Progenitor cell of endocrine pancreas (in vitro differentiated cells): ENCODE data around the gene PRTFDC1. TPM values are rescaled to one million over a fixed set of nuclear protein-coding genes. Genes with fewer than 3 reads are reported as not detected.

Experiments used
- DNase-seq: peaks from one replicate; pipeline ENCODE4 v3.0.0; 2021; ENCODE audit warnings: low spot score; ENCODE audit not compliant: unreplicated experiment
- H3K27ac Mint-ChIP-seq: 2 replicates; pipeline ENCODE4 v1.8.0; 2021; ENCODE audit warnings: mild to moderate bottlenecking, moderate library complexity, mixed read lengths
- H3K27me3 Mint-ChIP-seq: 2 replicates; pipeline ENCODE4 v1.8.0; 2021; ENCODE audit warnings: mixed read lengths
- H3K36me3 Mint-ChIP-seq: 2 replicates; pipeline ENCODE4 v1.8.0; 2022; ENCODE audit warnings: mixed read lengths; ENCODE audit not compliant: insufficient read depth
- H3K4me1 Mint-ChIP-seq: 2 replicates; pipeline ENCODE4 v1.8.0; 2021; ENCODE audit warnings: low read depth, mixed read lengths
- H3K4me3 Mint-ChIP-seq: 2 replicates; pipeline ENCODE4 v1.8.0; 2021; ENCODE audit warnings: low read depth, mild to moderate bottlenecking, moderate library complexity, mixed read lengths
- H3K9me3 Mint-ChIP-seq: 2 replicates; pipeline ENCODE4 v1.8.0; 2021; ENCODE audit warnings: low read depth, mixed read lengths
- total RNA-seq: library from RNA; stranded (reverse); gene quantifications from 2 replicates; pipeline ENCODE4 v1.2.1, GENCODE V29; 2021
- TF ChIP-seq, protein P1 (sequence below): fragments of 200-600 bp; sonication (generic); IDR thresholded peaks from one replicate; pipeline ENCODE4 v1.5.0; 2021; ENCODE audit warnings: antibody characterized with exemption, mild to moderate bottlenecking; ENCODE audit not compliant: unreplicated experiment

PRTFDC1 gene
- total RNA-seq, 1 donor from 2014 or later: 35.4 TPM

DNA sequence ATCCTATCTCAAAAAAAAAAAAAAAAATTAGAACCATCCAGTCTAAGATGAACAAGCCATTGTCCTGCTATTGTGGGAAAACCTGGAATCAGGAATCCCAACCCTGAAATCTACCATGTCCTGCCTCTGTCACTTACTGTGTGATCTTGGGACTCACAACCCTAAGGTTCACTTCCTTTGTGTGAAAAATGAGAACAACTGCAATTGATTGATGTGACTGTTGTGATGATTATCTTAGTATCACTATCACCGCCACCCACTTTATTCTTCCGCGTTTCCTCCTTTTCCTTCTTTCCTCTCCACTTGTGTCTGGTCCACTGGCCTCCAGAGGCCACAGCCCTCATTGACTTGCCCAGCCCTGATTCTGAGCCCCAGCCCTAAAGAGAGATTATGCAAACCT, 12.6 kb upstream of the PRTFDC1 start:
- TF ChIP-seq, protein P1, sequence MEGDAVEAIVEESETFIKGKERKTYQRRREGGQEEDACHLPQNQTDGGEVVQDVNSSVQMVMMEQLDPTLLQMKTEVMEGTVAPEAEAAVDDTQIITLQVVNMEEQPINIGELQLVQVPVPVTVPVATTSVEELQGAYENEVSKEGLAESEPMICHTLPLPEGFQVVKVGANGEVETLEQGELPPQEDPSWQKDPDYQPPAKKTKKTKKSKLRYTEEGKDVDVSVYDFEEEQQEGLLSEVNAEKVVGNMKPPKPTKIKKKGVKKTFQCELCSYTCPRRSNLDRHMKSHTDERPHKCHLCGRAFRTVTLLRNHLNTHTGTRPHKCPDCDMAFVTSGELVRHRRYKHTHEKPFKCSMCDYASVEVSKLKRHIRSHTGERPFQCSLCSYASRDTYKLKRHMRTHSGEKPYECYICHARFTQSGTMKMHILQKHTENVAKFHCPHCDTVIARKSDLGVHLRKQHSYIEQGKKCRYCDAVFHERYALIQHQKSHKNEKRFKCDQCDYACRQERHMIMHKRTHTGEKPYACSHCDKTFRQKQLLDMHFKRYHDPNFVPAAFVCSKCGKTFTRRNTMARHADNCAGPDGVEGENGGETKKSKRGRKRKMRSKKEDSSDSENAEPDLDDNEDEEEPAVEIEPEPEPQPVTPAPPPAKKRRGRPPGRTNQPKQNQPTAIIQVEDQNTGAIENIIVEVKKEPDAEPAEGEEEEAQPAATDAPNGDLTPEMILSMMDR: no peak
- Mint-ChIP-seq H3K27me3 (no peaks in the 10 kb centered on the region), H3K27ac (no peak overlapping the region), H3K4me3 (no peak overlapping the region), H3K36me3 (no peaks in the 10 kb centered on the region), H3K4me1 (no peaks in the 10 kb centered on the region), H3K9me3 (no peaks in the 10 kb centered on the region)
- DNase-seq: no peak

DNA sequence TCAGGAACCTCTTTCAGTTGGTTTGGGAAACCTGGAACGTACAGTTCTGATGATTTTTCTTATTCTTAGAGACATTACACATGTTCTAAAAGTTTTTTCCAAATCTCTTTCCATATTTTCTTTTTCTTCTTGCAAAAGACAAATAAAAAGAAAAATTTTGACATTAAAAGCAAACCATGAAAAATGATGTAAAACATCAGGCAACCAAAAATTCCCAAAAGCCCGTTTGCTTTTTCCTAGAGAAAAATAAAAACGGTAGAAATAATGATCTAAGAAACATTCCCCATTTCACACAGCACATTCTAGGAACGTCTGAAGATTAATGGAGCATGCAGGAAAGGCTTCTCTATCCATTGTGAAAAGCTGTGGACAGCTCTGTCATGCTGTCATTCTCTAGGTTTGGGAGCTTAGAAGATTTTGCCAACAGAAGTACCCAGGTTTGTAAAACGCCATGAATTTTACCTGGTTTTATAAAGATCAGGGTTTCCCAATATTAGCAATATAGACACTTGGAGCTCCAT, 11.2 kb upstream of the PRTFDC1 start:
- no peak for DNase-seq
- Mint-ChIP-seq H3K27ac (no peak overlapping the region), H3K9me3 (no peaks in the 10 kb centered on the region), H3K36me3 (no peaks in the 10 kb centered on the region), H3K4me1 (no peaks in the 10 kb centered on the region), H3K4me3 (no peak overlapping the region), H3K27me3 (no peaks in the 10 kb centered on the region)
- TF ChIP-seq, protein P1: no peak

DNA sequence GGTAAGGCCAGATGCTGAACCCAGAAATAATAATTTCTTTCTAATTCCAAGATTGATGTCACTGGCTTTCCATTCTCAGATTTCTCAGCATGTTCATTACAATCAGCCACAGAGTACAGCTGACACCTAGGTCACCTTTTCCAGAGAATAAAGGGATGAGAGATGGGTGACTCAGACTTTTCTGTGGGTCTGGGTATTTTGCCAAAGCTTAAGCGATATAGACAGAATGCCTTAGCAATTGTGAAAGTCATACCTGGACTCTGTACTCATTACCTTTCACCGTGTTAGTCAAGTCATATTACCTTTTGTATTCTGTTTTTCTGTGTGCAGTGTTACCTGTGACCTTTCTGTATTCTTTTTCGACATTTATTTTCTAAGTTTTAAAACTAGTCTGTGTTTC, 10.6 kb upstream of the PRTFDC1 start:
- TF ChIP-seq, protein P1: no peak
- no peak overlapping the region for H3K4me3 Mint-ChIP-seq
- no peak for DNase-seq
- no peaks in the 10 kb centered on the region for H3K36me3 Mint-ChIP-seq
- no peak overlapping the region for H3K27ac Mint-ChIP-seq
- H3K9me3 Mint-ChIP-seq: no peaks in the 10 kb centered on the region
- H3K27me3 Mint-ChIP-seq: no peaks in the 10 kb centered on the region
- no peaks in the 10 kb centered on the region for H3K4me1 Mint-ChIP-seq

DNA sequence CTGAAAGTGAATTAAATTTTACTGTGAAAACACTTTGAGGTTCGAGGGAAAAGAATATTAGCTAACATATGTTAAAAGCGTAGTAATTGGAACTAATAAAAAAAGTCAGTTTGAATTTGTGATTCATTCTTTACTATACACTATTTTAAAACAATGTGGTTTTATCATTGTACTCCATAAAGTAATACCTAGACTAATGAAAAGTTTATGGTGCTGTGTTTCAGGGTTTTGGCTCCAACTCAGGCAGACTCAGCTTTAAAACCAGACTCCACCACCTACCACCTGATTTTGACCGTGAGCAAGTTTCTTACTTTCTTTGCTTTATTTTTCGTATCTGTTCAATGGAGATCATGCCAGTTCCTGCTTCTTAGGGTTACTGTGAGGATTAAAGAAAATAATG, 9.2 kb upstream of the PRTFDC1 start:
- no peaks in the 10 kb centered on the region for H3K9me3 Mint-ChIP-seq
- no peaks in the 10 kb centered on the region for H3K27me3 Mint-ChIP-seq
- no peaks in the 10 kb centered on the region for H3K4me1 Mint-ChIP-seq
- no peaks in the 10 kb centered on the region for H3K36me3 Mint-ChIP-seq
- H3K4me3 Mint-ChIP-seq: no peak overlapping the region
- TF ChIP-seq, protein P1: no peak
- DNase-seq: no peak
- no peak overlapping the region for H3K27ac Mint-ChIP-seq

DNA sequence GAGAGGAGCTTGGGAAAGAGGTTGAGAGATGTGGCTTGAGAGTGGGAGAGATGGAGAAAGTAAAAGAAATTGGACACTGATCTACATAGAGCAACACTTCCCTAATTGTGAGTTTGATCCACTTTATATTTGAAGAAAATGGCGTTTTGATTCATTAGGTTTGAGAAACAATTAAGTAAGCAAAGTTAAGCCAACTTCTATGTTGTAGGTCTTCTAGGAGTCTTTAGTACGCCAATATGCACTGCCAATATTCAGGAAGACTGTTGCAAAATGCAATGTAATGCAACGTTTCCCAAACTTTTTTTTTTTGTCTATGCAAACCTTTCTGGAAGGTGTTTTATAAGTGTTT, 7.0 kb upstream of the PRTFDC1 start:
- H3K4me1 Mint-ChIP-seq: no peaks in the 10 kb centered on the region
- no peaks in the 10 kb centered on the region for H3K36me3 Mint-ChIP-seq

More for the DNA sequence above, 7.0 kb upstream of the PRTFDC1 start:
- TF ChIP-seq, protein P1: no peak
- Mint-ChIP-seq H3K27ac (no peak overlapping the region), H3K4me3 (no peak overlapping the region), H3K27me3 (no peaks in the 10 kb centered on the region), H3K9me3 (no peaks in the 10 kb centered on the region)
- DNase-seq: no peak
